ENCODE measurements around the gene SYT1.

Gene SYT1

DNA sequence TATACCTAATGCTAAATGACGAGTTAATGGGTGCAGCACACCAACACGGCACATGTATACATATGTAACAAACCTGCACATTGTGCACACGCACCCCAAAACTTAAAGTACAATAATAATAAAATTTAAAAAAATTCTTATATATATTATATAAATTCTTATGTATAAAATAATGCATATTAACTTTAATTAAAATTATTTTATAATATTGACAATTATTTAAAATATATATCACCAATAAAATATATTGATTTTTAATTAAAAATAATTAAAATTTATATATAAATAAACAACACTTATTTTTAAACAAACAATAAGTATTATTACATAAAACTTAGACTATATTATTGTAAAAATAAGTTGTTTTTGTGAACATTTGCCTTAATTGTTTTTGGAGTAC lies 188.8 kb downstream of the SYT1 start:
- no peak for DNase-seq (ENCODE audit: extremely low spot score)
- no peak for TF ChIP-seq CTCF (IDR thresholded peaks at IDR 0.05; ENCODE audit: control extremely low read depth, extremely low read depth, low read depth, missing control alignments)
- ChIA-PET CTCF (no interaction called here), POLR2A (no interaction called here)

GRCh38 chr12:79055926-79056674 lies 191.5 kb downstream of the SYT1 start:
- ChIA-PET POLR2A (no interaction called here), CTCF (no interaction called here)
- no peak for TF ChIP-seq CTCF (IDR thresholded peaks at IDR 0.05; ENCODE audit: control extremely low read depth, extremely low read depth, low read depth, missing control alignments)
- no peak for DNase-seq (ENCODE audit: extremely low spot score)

DNA sequence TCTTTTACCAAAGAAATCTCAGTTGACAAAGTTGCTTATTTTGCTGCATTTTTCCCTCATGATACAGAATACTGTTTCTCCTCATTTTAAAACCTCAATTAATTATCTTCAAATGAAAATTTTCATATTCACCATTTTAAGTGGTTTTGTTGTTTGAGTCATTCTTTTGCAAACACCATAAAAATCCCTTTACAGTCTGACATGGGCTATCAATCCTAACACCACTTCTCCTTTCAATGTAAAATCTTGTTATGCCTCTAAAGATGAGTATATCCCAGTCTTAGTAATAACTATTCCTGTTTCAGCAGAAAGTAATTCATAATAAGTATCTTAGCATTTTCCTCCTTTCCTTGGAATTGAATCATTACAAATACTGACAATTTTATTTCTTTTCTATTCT lies 192.2 kb downstream of the SYT1 start:
- no peak for TF ChIP-seq CTCF (IDR thresholded peaks at IDR 0.05; ENCODE audit: control extremely low read depth, extremely low read depth, low read depth, missing control alignments)
- ChIA-PET POLR2A (no interaction called here), CTCF (interaction anchor here (0.7 kb wide), 1 partner anchor 17 kb away, joined by 3 read pairs; no protein-coding TSS in a partner anchor)
- no peak for DNase-seq (ENCODE audit: extremely low spot score)

DNA sequence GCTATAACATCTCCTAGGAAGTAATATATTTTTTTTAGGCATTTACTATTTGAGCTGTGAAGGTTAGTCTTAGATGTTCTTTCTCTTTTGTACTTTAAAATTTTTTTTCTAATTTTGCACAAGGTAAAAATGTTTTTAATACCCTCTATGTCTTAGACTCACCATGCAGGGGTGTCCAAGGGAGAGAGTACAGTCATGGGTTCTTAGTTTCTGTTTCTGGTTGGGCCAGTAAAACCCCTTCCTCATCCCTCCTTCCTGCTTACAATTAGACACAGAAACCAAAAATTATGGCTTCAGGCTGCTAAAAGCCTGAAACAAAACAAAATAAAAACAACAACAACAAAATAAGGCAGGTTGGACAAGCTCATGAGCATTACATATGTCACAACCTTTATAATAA lies 193.0 kb downstream of the SYT1 start:
- ChIA-PET POLR2A (no interaction called here), CTCF (interaction anchor here (0.7 to 2.2 kb wide), 3 partner anchors 11 to 86 kb away, joined by 3 to 10 read pairs (median 3); no protein-coding TSS in a partner anchor)
- TF ChIP-seq CTCF (IDR thresholded peaks at IDR 0.05; ENCODE audit: control extremely low read depth, extremely low read depth, low read depth, missing control alignments) = no peak
- DNase-seq (ENCODE audit: extremely low spot score) = no peak

- no peak for TF ChIP-seq CTCF (IDR thresholded peaks at IDR 0.05; ENCODE audit: control extremely low read depth, extremely low read depth, low read depth, missing control alignments)
- DNase-seq (ENCODE audit: extremely low spot score) = no peak
- ChIA-PET CTCF (interaction anchor here (1.2 to 2.2 kb wide), 2 partner anchors 10 to 85 kb away, joined by 3 to 10 read pairs; no protein-coding TSS in a partner anchor), POLR2A (no interaction called here)
These were observed 193.8 kb downstream of the SYT1 start for GRCh38 chr12:79058342-79058741.

DNA sequence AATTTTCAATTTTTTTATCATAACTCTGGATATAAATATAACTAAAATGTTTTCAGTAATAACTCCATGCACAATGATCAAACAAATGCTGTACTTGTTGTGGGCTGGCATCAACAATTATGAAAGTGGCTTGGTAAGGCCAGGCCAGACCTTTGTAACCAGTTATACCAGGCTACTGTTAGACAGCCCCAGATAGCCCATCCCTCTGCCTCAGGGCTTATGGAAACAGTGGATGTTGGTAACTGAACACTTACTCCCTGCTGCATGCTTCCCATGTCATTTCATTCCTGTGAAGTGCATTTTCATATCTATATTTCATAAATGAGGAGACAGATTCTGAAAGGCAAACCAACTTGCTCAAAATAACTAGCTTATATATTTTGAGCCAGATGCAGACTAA lies 195.0 kb downstream of the SYT1 start:
- DNase-seq (ENCODE audit: extremely low spot score) = no peak
- CTCF ChIA-PET = no interaction called here
- POLR2A ChIA-PET = no interaction called here

More for the DNA sequence above, 195.0 kb downstream of the SYT1 start:
- no peak for TF ChIP-seq CTCF (IDR thresholded peaks at IDR 0.05; ENCODE audit: control extremely low read depth, extremely low read depth, low read depth, missing control alignments)
